GM21515 (cell line): Measurements from ENCODE around the gene RABEP2.
"Not testable (repeated sequence)": the region's sequence is repeated elsewhere in the genome, so short reads cannot be mapped to it uniquely, and the experiment has no call there.

Experiments
- ATAC-seq: cut with Tn5 transposase; IDR thresholded peaks from one replicate; pipeline ENCODE4 v1.9.1; 2021; ENCODE audit not compliant: unreplicated experiment

The RABEP2 gene

GRCh38 chr16:28904363-28904762 is 20.7 kb downstream of the RABEP2 start:
- ATAC-seq = no peak

GRCh38 chr16:28903344-28904042 is 21.5 kb downstream of the RABEP2 start:
- no peak for ATAC-seq

- no peak for ATAC-seq
Measured at GRCh38 chr16:28902909-28903308, 22.1 kb downstream of the RABEP2 start.

- no peak for ATAC-seq
Measured at GRCh38 chr16:28901862-28902261, 23.2 kb downstream of the RABEP2 start.

- ATAC-seq = no peak
Measured at GRCh38 chr16:28900601-28901000, 24.4 kb downstream of the RABEP2 start.

- no peak for ATAC-seq
Measured at GRCh38 chr16:28899882-28900590, 25.0 kb downstream of the RABEP2 start.

- no peak for ATAC-seq
Measured at GRCh38 chr16:28898942-28899341, 26.1 kb downstream of the RABEP2 start.

GRCh38 chr16:28898266-28898665 is 26.8 kb downstream of the RABEP2 start:
- ATAC-seq = no peak

GRCh38 chr16:28897826-28898225 is 27.2 kb downstream of the RABEP2 start:
- no peak for ATAC-seq

GRCh38 chr16:28895609-28896008 is 29.4 kb downstream of the RABEP2 start:
- ATAC-seq = no peak

- ATAC-seq = no peak
Measured at GRCh38 chr16:28893291-28893690, 31.7 kb downstream of the RABEP2 start.

GRCh38 chr16:28891964-28892890 is 32.8 kb downstream of the RABEP2 start:
- no peak for ATAC-seq

GRCh38 chr16:28890355-28890754 is 34.7 kb downstream of the RABEP2 start:
- ATAC-seq = not testable (repeated sequence)

- no peak for ATAC-seq
Measured at GRCh38 chr16:28886945-28887344, 38.1 kb downstream of the RABEP2 start.

- no peak for ATAC-seq
Measured at GRCh38 chr16:28884045-28884444, 41.0 kb downstream of the RABEP2 start.

GRCh38 chr16:28883221-28883996 is 41.6 kb downstream of the RABEP2 start:
- no peak for ATAC-seq

GRCh38 chr16:28882551-28883160 is 42.4 kb downstream of the RABEP2 start:
- ATAC-seq = no peak

- not testable (repeated sequence) for ATAC-seq
Measured at GRCh38 chr16:28881565-28881964, 43.5 kb downstream of the RABEP2 start.

GRCh38 chr16:28880955-28881354 is 44.1 kb downstream of the RABEP2 start:
- ATAC-seq = no peak

GRCh38 chr16:28880589-28880915 is 44.5 kb downstream of the RABEP2 start:
- ATAC-seq = no peak
